Astrocyte (in vitro differentiated cells and primary cell): ENCODE measurements around the gene ZNF486.

ENCODE experiments used
- EZH2 ChIP-seq: IDR thresholded peaks from 2 replicates; pipeline ENCODE4 v1.6.1; 2012; ENCODE audit warnings: mild to moderate bottlenecking, low read length, inconsistent platforms; ENCODE audit not compliant: insufficient read depth
- TF ChIP-seq, protein P1 (sequence below): IDR thresholded peaks from 2 replicates; pipeline ENCODE4 v1.5.1; 2011; ENCODE audit warnings: low read depth, mild to moderate bottlenecking, inconsistent platforms, low read length, moderate library complexity; ENCODE audit not compliant: insufficient read depth

GRCh38 chr19:20235156-20235555 is 68.1 kb downstream of the ZNF486 start:
- TF ChIP-seq, protein P1, sequence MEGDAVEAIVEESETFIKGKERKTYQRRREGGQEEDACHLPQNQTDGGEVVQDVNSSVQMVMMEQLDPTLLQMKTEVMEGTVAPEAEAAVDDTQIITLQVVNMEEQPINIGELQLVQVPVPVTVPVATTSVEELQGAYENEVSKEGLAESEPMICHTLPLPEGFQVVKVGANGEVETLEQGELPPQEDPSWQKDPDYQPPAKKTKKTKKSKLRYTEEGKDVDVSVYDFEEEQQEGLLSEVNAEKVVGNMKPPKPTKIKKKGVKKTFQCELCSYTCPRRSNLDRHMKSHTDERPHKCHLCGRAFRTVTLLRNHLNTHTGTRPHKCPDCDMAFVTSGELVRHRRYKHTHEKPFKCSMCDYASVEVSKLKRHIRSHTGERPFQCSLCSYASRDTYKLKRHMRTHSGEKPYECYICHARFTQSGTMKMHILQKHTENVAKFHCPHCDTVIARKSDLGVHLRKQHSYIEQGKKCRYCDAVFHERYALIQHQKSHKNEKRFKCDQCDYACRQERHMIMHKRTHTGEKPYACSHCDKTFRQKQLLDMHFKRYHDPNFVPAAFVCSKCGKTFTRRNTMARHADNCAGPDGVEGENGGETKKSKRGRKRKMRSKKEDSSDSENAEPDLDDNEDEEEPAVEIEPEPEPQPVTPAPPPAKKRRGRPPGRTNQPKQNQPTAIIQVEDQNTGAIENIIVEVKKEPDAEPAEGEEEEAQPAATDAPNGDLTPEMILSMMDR: no peak
- TF ChIP-seq EZH2: no peak
